Middle frontal gyrus (tissue), 1 donor: ENCODE data around the gene ILDR2.

ENCODE experiments used
- DNase-seq: peaks from one replicate; pipeline ENCODE4 v3.0.0-alpha.2; 2015; ENCODE audit warnings: low spot score; ENCODE audit errors: extremely low spot score

ILDR2 gene

DNA sequence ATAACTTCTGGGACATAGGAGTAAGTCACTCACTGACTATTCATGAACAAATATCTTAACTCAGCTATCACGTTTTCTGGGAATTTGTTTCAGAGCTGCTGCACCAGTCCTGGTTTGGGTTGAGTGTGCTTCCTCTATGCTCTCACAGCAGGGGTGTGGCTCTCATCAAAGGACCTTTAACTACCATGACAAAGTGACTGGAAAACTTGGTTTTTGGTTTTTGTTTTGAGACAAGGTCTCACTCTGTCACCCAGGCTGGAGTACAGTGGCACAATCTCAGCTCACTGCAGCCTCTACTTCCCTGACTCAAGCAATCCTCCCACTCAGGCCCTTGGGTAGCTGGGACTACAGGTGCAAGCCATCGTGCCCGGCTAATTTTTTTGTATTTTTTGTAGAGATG lies 4.1 kb downstream of the ILDR2 start:
- no peak for DNase-seq

DNA sequence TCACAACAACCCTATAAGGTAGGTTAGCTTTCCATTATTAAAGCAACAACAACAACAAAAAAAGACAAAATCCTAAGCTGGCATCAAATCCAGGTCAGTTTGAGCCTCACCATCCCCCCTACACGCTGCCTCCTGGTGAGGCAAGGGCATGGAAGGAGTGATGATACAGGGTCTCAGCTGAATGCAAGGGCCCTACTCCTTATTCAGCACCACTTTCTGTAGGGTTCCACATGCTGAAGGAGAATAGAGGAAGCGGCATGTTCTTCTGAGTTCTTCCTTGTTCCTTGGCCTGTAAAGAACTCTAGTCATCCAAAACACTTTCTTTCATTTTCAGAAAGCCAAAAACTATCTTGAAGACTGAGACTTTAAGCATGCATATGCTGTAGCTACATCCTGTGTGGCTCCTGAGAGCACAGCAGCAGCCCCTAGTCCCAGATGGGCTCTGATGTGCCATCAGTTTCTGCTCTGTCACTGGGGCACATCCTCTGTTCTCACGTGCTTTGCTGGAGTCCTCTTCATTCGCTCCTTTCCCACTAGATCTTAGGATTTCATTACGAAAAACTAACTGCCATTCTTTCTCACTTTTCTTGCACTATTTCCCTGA lies 6.2 kb downstream of the ILDR2 start:
- no peak for DNase-seq

DNA sequence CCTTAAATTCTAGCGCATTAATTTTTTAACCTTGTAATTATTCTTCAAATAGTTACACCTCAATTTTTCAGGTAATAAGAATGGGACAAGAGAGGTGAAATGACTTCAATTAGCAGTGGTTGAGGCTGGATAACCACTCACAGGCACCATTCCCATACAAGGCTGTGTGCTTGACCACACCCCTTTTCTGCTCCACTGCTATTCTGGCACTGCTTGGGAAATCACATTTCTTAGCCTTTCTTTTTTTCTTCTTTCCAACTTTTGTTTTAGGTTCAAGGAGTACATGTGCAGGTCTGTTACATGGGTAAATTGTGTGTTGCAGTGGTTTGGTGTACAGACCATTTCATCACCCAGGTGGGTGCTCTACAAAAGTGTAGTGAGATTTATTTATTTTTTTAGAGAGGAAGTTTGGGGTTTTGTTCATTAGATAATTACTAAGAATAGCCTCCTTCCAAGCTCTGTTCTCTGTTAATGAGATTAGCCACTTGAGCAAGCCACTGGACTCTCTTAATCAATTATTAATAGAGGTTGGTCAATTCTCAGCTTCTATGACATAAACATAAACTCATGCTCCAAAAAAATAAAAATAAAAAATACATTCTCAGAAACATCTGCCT lies 14.4 kb downstream of the ILDR2 start:
- no peak for DNase-seq

DNA sequence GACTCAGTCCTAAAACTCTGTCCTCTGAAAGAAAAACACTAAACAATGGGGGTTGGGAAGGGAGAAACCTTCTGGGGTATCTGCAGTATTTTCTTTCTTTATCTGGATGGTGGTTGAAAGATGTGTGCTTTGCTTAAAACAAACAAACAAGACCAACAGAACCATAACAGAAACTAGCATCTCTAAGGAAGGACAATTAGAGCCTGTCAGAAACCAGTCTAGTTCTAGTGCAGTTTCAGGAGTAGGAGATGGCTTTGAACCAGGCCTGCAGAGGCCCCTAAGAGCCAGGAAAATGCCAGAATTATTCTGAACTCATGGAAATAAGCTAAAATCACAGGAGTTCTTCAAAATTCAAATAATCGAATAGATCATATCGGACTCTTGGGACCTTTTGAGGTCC lies 18.5 kb downstream of the ILDR2 start:
- DNase-seq = no peak

DNA sequence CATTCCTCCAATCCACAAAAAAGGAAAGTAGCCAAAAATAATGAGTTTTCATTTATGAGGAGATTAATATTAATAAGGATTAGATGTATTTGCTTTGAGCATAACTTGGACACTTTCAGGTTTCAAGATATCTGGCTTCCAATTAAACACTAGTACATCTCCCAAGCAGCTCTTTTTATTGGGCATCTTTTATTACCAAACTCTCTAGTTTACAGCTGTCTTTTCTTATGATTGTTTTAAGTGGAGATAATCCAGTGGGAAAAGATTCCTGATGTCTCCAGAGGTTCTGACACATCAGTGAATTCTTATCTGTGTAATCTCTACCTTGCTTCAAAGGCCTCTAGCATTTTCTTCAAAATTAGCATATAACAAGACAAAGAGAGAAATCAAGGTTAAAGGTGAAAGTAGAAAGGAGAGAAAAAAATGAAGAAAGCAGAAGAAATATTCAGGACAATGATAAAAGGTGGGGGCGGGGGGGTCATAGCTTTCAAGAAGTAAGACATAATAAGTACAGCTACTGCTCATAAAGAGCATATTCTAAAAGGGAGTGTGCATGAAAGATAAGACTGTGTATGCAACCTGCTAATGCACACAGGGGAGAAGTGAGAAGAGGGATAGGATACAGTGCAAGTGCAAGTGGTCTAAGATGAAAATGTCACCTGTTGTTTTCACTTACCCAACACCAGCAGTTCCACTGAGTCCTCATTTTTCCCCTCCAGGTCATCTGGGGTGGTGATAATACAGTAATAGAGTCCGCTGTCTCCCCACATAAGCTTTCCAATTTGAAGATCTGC lies 19.1 kb downstream of the ILDR2 start:
- no peak for DNase-seq

DNA sequence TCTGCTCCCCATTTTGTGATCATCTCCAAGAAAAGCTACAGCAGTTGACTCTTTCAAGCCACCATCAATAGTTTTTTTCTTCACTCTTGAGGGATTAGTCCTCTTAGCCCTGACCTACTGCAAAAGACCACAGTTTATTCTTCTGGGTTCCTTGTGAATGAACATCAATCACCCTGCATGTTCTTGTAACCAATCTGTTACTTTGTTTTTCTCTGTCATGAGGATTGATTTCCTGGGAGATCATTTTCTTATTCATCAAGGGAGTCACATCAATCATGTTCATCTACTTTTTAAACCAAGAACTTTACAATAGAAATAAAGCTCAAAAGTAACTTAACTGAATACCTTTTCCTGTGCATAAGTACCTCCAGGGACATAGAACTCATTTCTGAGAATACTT lies 21.8 kb downstream of the ILDR2 start:
- no peak for DNase-seq

DNA sequence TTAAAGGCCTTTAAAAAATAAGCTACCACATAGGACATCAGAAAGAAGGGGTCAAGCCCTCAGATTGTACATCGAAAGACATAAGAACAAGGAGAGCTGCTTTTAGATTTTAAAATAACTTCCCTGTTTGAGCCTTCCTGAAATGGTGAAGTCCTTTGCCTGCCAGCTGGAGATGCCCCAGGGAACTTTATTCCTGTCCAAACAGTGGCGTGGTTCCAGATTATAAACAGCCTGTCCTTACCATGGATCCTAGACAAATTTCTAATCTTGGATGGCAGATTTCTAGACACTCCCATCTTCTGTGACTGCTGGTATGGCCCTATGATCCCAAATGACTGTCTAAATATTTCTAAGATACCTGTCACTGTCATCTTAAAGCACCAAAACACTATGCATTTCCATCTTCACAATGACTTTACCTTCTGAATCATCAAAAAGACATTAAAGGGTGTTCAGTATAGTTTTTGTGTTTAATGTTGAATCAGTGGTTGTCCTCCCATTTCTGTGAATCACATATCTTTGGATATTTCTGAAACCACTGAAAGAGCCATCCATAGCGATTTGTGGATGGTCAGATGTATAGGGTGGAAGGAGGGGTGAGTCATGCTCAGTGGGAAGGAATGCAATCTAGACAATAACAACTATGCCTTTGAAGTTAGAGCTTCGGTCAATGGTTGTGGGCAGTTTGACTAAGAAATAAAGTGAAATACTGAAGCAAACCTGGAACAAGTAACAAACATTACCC lies 23.2 kb downstream of the ILDR2 start:
- DNase-seq = no peak

DNA sequence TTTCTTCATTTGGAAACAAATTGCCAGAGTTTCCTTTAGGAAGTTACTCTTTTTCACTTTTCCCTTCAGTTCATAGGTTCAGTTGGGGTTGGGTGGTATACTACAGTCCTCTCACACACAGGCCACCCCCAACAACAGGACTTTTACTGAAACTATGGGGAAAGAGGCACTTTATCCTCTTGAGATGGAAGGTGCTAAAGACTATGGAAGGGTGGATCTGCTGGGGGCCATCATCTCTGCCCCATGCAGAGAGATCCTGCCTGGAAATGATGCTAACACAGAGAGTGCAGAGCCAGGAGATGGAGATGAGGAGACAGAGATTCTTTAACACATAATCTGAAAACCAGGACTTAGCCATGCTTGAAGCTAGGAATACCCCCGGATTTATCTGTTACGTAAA lies 24.3 kb downstream of the ILDR2 start:
- no peak for DNase-seq

DNA sequence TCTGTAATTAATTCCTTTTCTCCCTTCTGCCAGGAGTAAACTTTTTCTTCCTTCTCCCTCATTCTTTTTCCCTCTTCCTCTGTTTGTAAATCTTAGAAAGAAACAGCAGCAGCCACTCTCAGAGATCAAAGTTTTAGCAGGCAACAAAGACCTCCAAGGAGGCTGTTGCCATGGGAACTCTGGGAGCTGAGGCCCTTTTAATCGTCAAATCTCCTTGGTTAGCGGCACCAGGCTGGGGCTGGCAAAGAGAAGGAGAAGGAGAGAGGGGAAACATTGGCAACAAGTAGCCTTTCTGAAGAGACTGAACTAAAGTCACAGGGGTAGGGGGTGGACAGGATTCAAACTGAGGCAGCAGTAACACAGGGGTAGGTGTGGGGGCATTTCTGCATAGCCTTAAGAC lies 25.2 kb downstream of the ILDR2 start:
- DNase-seq = no peak

DNA sequence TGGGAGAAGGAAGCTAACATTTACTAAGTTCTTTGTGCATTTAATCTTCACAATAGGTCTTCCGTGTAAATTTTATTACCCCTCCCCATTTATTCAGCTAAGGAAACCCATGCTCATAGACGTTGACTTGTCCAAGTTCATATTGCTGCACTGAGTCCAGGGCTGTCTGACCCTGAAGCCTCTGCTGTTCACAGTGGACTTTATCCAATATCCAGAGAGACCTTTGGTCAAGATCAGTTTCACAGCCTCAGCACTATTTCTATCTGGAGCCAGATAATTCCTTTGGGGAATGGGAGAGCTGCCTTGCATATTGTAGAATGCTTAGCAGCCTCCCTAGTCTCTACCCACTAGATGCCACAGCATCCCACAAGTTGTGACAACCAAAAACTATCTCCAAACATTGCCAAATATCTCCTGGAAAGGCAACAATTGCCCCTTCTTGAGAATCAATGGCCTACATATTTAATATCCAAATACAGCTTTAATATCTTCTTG lies 26.4 kb downstream of the ILDR2 start:
- no peak for DNase-seq

DNA sequence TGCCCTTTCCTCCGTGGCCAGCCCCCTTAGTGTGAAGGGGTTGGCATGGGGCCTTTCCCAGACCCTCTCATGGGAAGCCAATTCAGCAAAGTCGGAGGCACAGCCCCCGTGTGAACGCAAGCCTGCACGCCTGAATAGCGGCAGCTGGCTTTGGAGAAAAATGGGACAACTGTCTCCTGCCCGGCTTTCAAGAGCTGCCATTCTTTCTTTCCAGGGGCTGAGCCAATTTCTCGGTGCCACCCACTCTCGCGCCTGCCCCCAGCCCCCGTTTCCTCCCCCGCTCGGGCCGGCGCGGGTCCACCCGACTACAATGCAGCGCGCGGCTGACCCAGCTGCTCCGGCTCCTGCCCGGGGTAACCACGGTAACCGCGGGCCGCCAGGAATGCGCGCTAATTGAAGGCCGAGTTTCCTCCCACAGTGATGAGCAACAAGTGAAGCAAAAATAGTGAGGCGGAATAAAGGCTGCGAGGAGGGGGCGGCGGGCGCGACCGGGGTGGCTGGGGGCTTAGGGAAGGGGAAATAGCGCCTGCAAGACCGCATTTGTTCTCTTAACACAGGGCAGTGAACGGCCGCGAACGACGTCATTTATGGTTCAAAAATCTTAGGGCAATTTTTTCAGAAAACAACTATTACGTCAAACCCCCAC lies 27.8 kb downstream of the ILDR2 start:
- DNase-seq = peak; percentile 80

DNA sequence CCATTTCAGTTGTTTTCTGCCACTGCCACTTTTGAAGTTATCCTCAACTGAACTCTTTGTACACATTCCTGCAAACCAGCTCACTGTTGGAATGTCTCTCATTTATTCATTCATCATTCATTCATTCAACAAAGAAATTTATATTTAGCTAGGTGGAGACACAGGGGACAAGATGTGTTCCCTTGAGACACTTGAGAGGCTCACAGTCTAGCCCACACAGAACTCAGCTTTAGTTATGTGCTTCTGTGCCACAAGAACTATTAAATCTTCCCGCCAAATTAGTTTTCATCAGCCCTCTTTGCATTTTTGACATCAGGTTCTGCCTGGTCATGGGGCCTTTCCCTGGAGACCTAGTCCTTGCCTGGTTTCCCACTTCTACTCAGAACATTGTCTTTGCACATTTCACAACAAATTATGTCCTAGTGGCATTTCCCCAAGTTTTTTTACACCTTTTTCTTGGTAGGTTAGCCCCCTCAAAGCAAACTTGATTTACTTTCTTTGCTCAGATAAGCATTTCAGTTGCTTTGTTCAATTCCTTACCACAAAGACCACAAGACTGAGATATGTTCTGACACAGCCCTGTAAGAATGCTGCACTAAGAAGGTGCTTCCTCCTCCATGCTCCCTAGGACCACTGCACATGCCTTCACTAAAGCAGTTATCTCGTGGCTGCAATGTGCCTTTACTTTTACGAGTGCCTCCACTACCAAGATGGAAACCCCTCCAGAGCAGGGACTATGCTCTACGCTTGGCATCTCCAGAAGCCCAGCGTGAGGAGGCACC lies 31.0 kb downstream of the ILDR2 start:
- DNase-seq = no peak

DNA sequence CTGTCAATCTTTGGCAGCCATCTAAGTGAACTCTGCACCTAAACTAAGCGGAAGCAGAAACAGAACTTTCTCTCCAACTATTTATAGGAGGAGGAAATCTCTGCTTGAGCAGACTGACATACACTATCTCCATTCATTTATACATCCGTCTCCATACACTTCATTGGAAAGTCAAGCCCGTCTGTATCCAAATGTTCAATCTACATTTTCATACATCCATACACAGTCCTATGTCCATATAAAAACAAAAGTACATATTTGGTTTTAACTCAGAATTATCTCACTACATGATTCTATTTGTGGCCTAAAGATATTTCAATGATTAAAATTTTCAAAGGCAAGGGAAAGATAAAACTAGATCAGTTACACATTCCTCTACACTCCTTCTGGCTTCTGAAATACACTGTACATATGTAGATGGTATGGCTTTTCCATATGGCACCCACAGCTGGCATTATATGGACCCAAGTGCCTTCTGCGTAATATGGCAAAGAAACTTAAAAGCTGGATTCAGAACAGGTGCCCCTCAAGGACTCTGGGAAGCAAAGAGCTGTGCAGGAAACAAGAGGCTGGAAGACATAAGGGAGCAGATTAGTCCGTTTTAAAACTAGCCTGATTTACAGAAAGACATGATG lies 35.5 kb downstream of the ILDR2 start:
- no peak for DNase-seq

DNA sequence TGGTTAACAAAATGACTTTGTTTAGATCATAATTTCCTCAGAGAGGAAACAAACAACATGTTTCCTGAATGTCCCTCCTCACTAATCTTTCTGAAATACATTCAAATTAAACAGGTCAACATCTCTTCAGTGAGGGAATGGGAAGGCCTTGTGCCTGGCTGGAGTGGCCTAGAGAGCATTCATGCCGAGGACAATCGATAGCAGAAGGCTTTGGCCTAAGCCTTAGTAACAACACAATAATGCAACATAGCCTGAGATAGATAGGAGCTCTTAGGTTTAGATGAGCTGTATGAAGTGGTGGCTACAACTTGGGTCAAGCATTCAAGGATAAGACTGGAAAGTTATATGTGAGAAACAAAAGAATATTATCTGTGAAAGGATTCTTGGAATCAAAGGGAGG lies 37.4 kb downstream of the ILDR2 start:
- no peak for DNase-seq

DNA sequence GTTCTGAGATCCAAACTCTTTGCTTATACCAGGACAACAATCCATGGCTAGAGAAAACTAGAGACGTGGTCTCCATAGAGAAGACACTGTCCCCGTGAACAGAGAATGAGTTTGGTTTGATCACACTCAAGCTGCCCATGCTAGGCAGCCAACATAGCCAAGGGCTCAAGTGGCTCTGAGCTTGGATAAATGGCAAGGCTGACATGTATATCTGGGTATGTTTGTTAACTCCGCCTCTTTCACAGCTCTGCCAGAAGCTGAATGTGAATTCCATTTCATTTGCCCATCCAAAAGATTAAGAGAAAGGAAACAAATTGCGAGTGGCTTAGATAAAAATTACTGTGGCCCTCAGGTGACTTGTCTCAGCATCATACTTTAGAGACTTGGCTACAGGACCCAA lies 38.0 kb downstream of the ILDR2 start:
- DNase-seq = no peak

DNA sequence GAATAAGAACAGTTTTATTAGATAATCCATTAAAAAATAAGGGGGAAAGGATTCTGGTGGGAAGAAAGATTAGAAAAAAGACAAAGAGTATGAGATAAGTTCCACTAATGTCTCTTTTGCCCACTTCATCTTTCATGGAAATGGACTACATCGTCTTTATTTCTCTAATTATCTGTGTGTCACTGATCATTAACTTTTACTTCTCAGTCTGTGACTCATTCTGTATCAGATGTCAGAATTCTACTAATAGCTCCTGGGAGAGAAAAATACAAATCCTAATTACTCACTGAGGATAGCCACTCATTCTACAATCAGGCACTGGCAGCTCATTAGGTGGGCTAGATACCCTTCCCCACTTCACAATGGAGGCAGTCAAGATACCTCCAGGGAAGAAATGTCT lies 41.7 kb downstream of the ILDR2 start:
- no peak for DNase-seq

DNA sequence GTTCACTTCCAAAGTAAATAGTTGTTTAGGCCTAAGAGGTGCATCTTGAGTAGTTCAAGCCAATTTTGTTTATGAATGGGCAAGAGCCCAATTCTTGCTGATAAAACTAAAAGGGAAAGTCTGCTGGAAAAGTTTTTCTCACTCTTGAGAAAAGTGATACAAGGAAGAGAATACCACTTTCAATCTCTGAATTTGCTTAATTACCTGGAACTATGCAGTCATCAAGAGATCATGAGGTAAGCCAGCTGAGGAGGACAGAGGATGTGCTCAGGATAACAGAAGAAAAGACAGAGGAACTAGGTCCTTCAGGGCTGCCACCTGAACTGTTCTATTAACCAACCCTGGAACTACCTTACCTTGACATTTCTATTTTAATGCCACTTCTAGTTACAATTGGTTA lies 42.2 kb downstream of the ILDR2 start:
- no peak for DNase-seq

DNA sequence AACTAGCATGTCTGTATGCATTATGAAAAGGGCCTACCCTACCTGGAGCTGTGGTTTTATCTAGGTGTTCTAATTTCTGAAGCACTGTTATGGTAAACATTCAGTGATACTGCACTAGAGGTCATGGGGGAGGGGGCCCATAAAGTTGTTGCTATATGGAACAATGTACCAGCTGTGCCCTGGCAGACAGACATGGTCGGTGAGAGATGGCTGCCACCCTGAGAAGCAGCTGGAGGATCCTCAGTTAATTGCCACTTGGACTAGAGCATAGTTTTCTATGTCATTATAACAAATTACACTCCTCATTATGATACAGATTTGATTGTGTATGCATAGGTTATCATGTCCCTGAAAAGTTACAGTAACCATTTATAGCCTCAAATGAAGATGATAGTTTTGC lies 45.4 kb downstream of the ILDR2 start:
- DNase-seq = no peak

DNA sequence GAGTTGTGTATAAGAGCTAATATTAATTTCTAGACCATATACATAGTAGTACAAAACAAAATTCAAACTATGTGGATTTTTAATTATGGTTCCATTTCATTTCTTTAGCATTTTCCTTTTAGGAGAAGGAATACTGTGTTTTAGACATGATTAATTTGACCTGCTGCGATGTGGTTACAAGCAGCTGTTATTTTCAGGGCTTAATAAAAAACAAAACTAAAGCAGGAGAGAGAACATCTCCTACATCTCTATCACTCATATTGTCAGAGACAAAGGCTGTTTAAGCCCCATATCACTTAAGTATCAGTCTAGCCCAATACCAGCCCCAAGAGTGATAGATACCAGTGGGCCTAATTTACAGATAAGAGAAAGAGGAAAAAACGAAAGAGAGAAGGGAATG lies 47.6 kb downstream of the ILDR2 start:
- no peak for DNase-seq

DNA sequence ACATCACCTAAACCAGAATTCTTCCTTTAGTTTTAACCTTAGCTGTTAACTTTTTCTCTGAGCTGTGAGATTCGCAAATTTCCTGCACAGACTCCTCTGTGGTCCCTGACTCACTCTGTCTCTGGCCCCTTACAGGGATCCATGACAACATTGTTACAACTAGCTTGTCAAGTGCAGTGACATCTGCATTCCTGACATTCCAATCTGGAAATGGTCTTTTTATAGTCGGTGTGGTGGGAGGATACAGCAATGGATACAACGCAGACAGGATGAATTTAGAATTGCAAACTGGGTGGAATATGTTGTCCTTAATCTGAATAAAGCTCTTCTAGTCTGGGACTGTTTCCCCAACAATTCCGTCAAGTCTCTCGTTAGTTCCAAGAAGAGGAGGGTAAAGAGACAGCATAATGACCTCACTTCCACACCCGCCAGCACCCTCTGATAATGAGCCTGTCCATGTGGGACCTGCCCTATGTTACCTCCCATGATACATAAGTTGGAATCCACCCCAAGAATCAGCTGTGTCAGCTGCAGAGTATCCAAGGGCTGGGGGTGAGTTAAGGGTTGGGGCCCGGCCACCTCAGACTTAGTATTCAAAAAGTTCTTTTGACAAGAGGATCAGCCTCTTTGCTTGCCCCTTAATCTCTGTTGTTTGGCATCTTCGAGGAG lies 49.4 kb downstream of the ILDR2 start:
- DNase-seq = no peak
